Caco-2 (cell line): ENCODE measurements around the gene NAV3. TPM values are rescaled to one million over a fixed set of nuclear protein-coding genes. Genes with fewer than 3 reads are reported as not detected.

Experiments
- BruUV-seq: library from RNA; stranded (reverse); fragments of 400-500 nt; replicated peaks from 2 replicates; lab custom pipeline; 2021; lab: Mats Ljungman, UMichigan
- CTCF ChIA-PET: fragments of 300-600 bp; sonication (Branson Sonifier 250); formaldehyde crosslinking; loops from one replicate; lab custom pipeline; 2022; ENCODE audit warnings: antibody characterized with exemption; lab: Charles Lee
- POLR2A ChIA-PET: fragments of 300-600 bp; sonication (Branson Sonifier 250); formaldehyde crosslinking; loops from one replicate; lab custom pipeline; 2022; ENCODE audit warnings: antibody characterized with exemption; lab: Charles Lee
- DNase-seq, 2 experiments: peaks; one replicate each; pipeline versions ENCODE4 v3.0.0 to v3.0.0-alpha.2; 2020 to 2022
- H3K27me3 ChIP-seq: replicated peaks from 2 replicates; pipeline ENCODE4 v1.6.0; 2011; ENCODE audit warnings: low read length; ENCODE audit not compliant: control insufficient read depth, insufficient read depth
- H3K36me3 ChIP-seq: 2 replicates; pipeline ENCODE4 v1.5.1; 2011; ENCODE audit warnings: low read length; ENCODE audit not compliant: control insufficient read depth, insufficient read depth
- H3K4me1 ChIP-seq: fragments of 250-450 bp; sonication (Bioruptor Pico); 2 replicates; pipeline ENCODE4 v1.5.1; 2020; ENCODE audit warnings: mild to moderate bottlenecking
- H3K4me3 ChIP-seq: 2 replicates; pipeline ENCODE4 v1.5.1; 2011; ENCODE audit warnings: low read depth, mild to moderate bottlenecking, control low read depth, low read length
- H3K9me3 ChIP-seq: fragments of 250-450 bp; sonication (Bioruptor Pico); 2 replicates; pipeline ENCODE4 v1.5.1; 2020; ENCODE audit warnings: mild to moderate bottlenecking, moderate library complexity
- H3K27ac Mint-ChIP-seq: one replicate; pipeline ENCODE4 v1.8.0; 2022; ENCODE audit warnings: mixed read lengths; ENCODE audit not compliant: unreplicated experiment
- H3K27me3 Mint-ChIP-seq: one replicate; pipeline ENCODE4 v1.8.0; 2022; ENCODE audit warnings: mixed read lengths; ENCODE audit not compliant: insufficient read depth, unreplicated experiment
- H3K36me3 Mint-ChIP-seq: one replicate; pipeline ENCODE4 v1.8.0; 2022; ENCODE audit warnings: mild to moderate bottlenecking, mixed read lengths; ENCODE audit not compliant: insufficient read depth, unreplicated experiment
- H3K4me1 Mint-ChIP-seq: one replicate; pipeline ENCODE4 v1.8.0; 2022; ENCODE audit warnings: low read depth, mixed read lengths; ENCODE audit not compliant: unreplicated experiment
- H3K4me3 Mint-ChIP-seq: one replicate; pipeline ENCODE4 v1.8.0; 2022; ENCODE audit warnings: mild to moderate bottlenecking, moderate library complexity, mixed read lengths; ENCODE audit not compliant: unreplicated experiment
- H3K9me3 Mint-ChIP-seq: one replicate; pipeline ENCODE4 v1.8.0; 2022; ENCODE audit warnings: mixed read lengths; ENCODE audit not compliant: unreplicated experiment
- intact Hi-C: fragments of 100-400 bp; cut with micrococcal nuclease; formaldehyde crosslinking; loops from one replicate; pipeline ENCODE4 v1.10.0; 2022; ENCODE audit not compliant: unreplicated experiment
- total RNA-seq: library from RNA; stranded (reverse); gene quantifications from 2 replicates; pipeline ENCODE4 v1.2.3, GENCODE V29; 2022
- TF ChIP-seq, protein P1 (sequence below), 2 experiments: fragments of 200-600 bp in 1 of 2; IDR thresholded peaks; 1 replicate in 1 of 2; 2 replicates in 1 of 2; pipeline versions ENCODE4 v1.5.1 to v1.8.0; 2011 to 2022; ENCODE audit warnings: antibody characterized with exemption in 1 of 2, control low read depth in 1 of 2, inconsistent platforms in 1 of 2, low read depth in 1 of 2, low read length in 1 of 2, mild to moderate bottlenecking in 1 of 2, moderate library complexity in 1 of 2; ENCODE audit not compliant: insufficient read depth in 1 of 2, severe bottlenecking in 1 of 2, unreplicated experiment in 1 of 2

NAV3 gene
- total RNA-seq, 1 experiment from 2014 or later = 0.45 TPM

DNA sequence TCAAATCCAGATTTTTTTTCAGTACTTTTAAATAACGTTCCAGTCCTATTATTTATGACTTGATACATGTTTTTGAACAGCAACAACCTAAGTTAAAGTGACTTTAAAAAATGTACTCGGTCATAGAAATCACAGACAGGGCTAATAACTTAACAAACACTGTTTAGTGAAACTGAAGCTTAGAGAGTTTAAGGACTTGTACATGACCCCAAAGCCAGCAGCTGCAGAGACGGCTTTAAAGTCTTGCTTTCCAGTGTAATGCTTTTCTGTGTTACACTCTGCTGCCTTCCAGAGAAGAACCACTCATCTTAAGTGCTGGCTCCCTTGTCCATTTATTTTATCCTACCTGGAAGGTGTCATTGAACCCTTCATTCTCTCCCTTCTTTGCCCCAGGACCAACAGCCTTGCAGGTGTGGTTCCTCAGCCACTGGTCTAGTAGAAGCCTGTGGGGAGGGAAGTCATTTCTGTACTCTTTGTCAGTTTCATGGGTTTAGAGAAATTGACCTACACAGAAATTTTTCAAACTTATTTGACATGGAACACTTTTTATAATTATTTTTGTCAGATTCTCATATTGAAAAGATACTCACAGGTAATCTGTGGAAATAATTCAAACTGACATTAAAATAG, 60.9 kb downstream of the NAV3 start:
- TF ChIP-seq, protein P1, sequence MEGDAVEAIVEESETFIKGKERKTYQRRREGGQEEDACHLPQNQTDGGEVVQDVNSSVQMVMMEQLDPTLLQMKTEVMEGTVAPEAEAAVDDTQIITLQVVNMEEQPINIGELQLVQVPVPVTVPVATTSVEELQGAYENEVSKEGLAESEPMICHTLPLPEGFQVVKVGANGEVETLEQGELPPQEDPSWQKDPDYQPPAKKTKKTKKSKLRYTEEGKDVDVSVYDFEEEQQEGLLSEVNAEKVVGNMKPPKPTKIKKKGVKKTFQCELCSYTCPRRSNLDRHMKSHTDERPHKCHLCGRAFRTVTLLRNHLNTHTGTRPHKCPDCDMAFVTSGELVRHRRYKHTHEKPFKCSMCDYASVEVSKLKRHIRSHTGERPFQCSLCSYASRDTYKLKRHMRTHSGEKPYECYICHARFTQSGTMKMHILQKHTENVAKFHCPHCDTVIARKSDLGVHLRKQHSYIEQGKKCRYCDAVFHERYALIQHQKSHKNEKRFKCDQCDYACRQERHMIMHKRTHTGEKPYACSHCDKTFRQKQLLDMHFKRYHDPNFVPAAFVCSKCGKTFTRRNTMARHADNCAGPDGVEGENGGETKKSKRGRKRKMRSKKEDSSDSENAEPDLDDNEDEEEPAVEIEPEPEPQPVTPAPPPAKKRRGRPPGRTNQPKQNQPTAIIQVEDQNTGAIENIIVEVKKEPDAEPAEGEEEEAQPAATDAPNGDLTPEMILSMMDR (IDR thresholded peaks at IDR 0.05; ENCODE audit: insufficient read depth in 1 of 2, low read depth in 1 of 2, low read length in 1 of 2, severe bottlenecking in 1 of 2, unreplicated experiment in 1 of 2) = no peak
- Histone ChIP-seq H3K4me1 (no peaks in the 10 kb centered on the region), H3K27me3 (no peaks in the 10 kb centered on the region), H3K36me3 (no peaks in the 10 kb centered on the region), H3K4me3 (no peak overlapping the region), H3K9me3 (no peaks in the 10 kb centered on the region)
- Mint-ChIP-seq H3K27me3 (no peaks in the 10 kb centered on the region), H3K4me1 (no peaks in the 10 kb centered on the region), H3K27ac (no peak overlapping the region), H3K9me3 (no peaks in the 10 kb centered on the region), H3K36me3 (no peaks in the 10 kb centered on the region), H3K4me3 (no peak overlapping the region)
- ChIA-PET POLR2A (no interaction called here), CTCF (no interaction called here)
- BruUV-seq = no TSS peak
- no peak for DNase-seq
- intact Hi-C loops = no loop called here

DNA sequence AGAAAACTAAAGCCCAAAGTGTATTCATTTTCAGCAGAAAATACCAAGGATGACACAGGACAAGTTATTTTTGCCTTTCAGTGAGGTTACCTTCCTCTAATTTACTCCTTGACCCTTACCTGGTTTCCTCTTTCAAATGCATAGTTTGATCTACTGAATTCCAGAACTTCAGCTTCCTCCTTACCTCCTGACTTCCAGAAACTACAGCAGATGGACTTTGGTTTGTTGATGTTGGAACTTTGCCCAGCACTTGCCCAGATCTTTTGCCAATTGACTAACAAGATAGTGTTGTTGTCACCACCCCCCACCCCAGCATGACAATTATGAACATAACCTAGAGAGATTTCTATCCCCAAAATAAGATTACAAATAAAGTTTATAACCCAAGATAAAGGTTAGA, 63.2 kb downstream of the NAV3 start:
- no peak overlapping the region for H3K27ac Mint-ChIP-seq
- no TSS peak for BruUV-seq
- H3K36me3 ChIP-seq = no peaks in the 10 kb centered on the region
- no peak overlapping the region for H3K4me3 ChIP-seq
- ChIA-PET POLR2A (no interaction called here), CTCF (no interaction called here)
- no peaks in the 10 kb centered on the region for H3K9me3 Mint-ChIP-seq
- TF ChIP-seq, protein P1 (IDR thresholded peaks at IDR 0.05; ENCODE audit: insufficient read depth in 1 of 2, low read depth in 1 of 2, low read length in 1 of 2, severe bottlenecking in 1 of 2, unreplicated experiment in 1 of 2) = no peak
- no peaks in the 10 kb centered on the region for H3K27me3 ChIP-seq
- no peaks in the 10 kb centered on the region for H3K27me3 Mint-ChIP-seq
- H3K4me1 ChIP-seq = no peaks in the 10 kb centered on the region
- no peak for DNase-seq
- H3K4me1 Mint-ChIP-seq = no peaks in the 10 kb centered on the region
- no peaks in the 10 kb centered on the region for H3K36me3 Mint-ChIP-seq
- no peak overlapping the region for H3K4me3 Mint-ChIP-seq
- no peaks in the 10 kb centered on the region for H3K9me3 ChIP-seq
- intact Hi-C loops = no loop called here

DNA sequence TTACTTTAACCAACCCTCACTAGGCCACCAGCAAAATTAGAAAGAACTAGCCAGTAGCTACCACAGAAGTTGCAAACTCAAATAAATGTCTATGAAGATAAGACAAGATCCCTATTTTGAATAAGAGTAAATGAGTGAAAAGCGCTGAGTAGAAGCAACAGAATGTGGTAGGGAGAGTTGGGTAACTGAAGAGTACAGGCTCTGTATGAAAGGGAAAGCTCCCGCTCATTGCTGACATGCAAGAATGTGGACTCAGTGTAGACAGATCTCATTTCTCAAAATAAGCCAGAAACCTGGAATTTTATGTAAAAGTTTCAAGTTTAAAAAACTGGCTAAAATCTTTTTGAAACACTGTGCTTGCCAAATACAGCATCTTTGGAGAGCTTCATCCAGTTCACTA, 63.9 kb downstream of the NAV3 start:
- H3K27ac Mint-ChIP-seq = no peak overlapping the region
- CTCF ChIA-PET = no interaction called here
- no peaks in the 10 kb centered on the region for H3K36me3 Mint-ChIP-seq

More for the DNA sequence above, 63.9 kb downstream of the NAV3 start:
- Mint-ChIP-seq H3K9me3 (no peaks in the 10 kb centered on the region), H3K27me3 (no peaks in the 10 kb centered on the region), H3K4me1 (no peaks in the 10 kb centered on the region), H3K4me3 (no peak overlapping the region)
- intact Hi-C loops = no loop called here
- Histone ChIP-seq H3K4me3 (no peak overlapping the region), H3K36me3 (no peaks in the 10 kb centered on the region), H3K9me3 (no peaks in the 10 kb centered on the region), H3K4me1 (no peaks in the 10 kb centered on the region), H3K27me3 (no peaks in the 10 kb centered on the region)
- POLR2A ChIA-PET = no interaction called here
- BruUV-seq = no TSS peak
- TF ChIP-seq, protein P1 (IDR thresholded peaks at IDR 0.05; ENCODE audit: insufficient read depth in 1 of 2, low read depth in 1 of 2, low read length in 1 of 2, severe bottlenecking in 1 of 2, unreplicated experiment in 1 of 2) = no peak
- DNase-seq = no peak
